DMS53 (cell line): ENCODE data around the gene NAPB.
"Not testable (repeated sequence)": the region's sequence is repeated elsewhere in the genome, so short reads cannot be mapped to it uniquely, and the experiment has no call there.

ENCODE experiments used
- DNase-seq: peaks from one replicate; lab custom pipeline; 2025; lab: John Stamatoyannopoulos, UW

The NAPB gene

GRCh38 chr20:23367770-23368169, 53.5 kb downstream of the NAPB start:
- DNase-seq: no peak

GRCh38 chr20:23366384-23366783, 54.9 kb downstream of the NAPB start:
- DNase-seq: peak; percentile 16

GRCh38 chr20:23365390-23366165, 55.7 kb downstream of the NAPB start:
- DNase-seq: no peak

- no peak for DNase-seq
Observed at GRCh38 chr20:23363257-23363649, 58.0 kb downstream of the NAPB start.

- peak; percentile 84 for DNase-seq
Observed at GRCh38 chr20:23362392-23363256, 58.7 kb downstream of the NAPB start.

GRCh38 chr20:23361476-23362391, 59.6 kb downstream of the NAPB start, which contains the start of gene GZF1:
Gene GZF1, plus strand, starts transcription at chr20:23362182. Its CDS starts 2,202 bp downstream, at chr20:23364384.
- DNase-seq: peak; percentile 99

GRCh38 chr20:23361119-23361475, 60.2 kb downstream of the NAPB start:
- peak; percentile 64 for DNase-seq

GRCh38 chr20:23360531-23360930, 60.8 kb downstream of the NAPB start:
- no peak for DNase-seq

GRCh38 chr20:23358923-23359593, 62.2 kb downstream of the NAPB start:
- peak; percentile 24 for DNase-seq

GRCh38 chr20:23358563-23358906, 62.8 kb downstream of the NAPB start:
- DNase-seq: no peak

GRCh38 chr20:23357767-23358562, 63.3 kb downstream of the NAPB start:
- DNase-seq: peak; percentile 100

- no peak for DNase-seq
Observed at GRCh38 chr20:23356203-23356602, 65.1 kb downstream of the NAPB start.

- DNase-seq: peak; percentile 78
Observed at GRCh38 chr20:23350904-23351838, 70.1 kb downstream of the NAPB start.

- DNase-seq: peak; percentile 100
Observed at GRCh38 chr20:23350196-23350903, 70.9 kb downstream of the NAPB start, which contains the start of gene NXT1. Gene NXT1, plus strand, starts transcription at chr20:23350791. Its CDS starts 3,251 bp downstream, at chr20:23354042.

GRCh38 chr20:23349338-23350195, 71.7 kb downstream of the NAPB start:
- peak; percentile 93 for DNase-seq

- DNase-seq: not testable (repeated sequence)
Observed at GRCh38 chr20:23348510-23348909, 72.8 kb downstream of the NAPB start.

GRCh38 chr20:23347791-23348190, 73.5 kb downstream of the NAPB start:
- no peak for DNase-seq

- no peak for DNase-seq
Observed at GRCh38 chr20:23346002-23346401, 75.3 kb downstream of the NAPB start.
